ENCODE results near the gene RPGRIP1.
"Not testable (repeated sequence)": the region's sequence is repeated elsewhere in the genome, so short reads cannot be mapped to it uniquely, and the experiment has no call there.

The RPGRIP1 gene

GRCh38 chr14:21258889-21259787, 20.7 kb upstream of the RPGRIP1 start:
- DNase-seq (ENCODE audit: low read depth) = no peak

GRCh38 chr14:21261824-21262223, 18.1 kb upstream of the RPGRIP1 start:
- DNase-seq (ENCODE audit: low read depth) = no peak

- no peak for DNase-seq (ENCODE audit: low read depth)
These were observed 17.5 kb upstream of the RPGRIP1 start for GRCh38 chr14:21262410-21262809.

- no peak for DNase-seq (ENCODE audit: low read depth)
These were observed 16.4 kb upstream of the RPGRIP1 start for GRCh38 chr14:21263284-21264024.

- no peak for DNase-seq (ENCODE audit: low read depth)
These were observed 15.7 kb upstream of the RPGRIP1 start for GRCh38 chr14:21264025-21264801.

GRCh38 chr14:21267431-21267845, 12.4 kb upstream of the RPGRIP1 start:
- no peak for DNase-seq (ENCODE audit: low read depth)

GRCh38 chr14:21267886-21268616, 11.8 kb upstream of the RPGRIP1 start:
- no peak for DNase-seq (ENCODE audit: low read depth)

- no peak for DNase-seq (ENCODE audit: low read depth)
These were observed 11.1 kb upstream of the RPGRIP1 start for GRCh38 chr14:21268617-21269251.

GRCh38 chr14:21269252-21270046, 10.4 kb upstream of the RPGRIP1 start, which contains the start of gene HNRNPC:
Gene HNRNPC, minus strand, starts transcription at chr14:21269442. Its CDS starts 35,249 bp downstream, at chr14:21234193.
- DNase-seq (ENCODE audit: low read depth) = peak; percentile 100

GRCh38 chr14:21272661-21273060, 7.2 kb upstream of the RPGRIP1 start:
- DNase-seq (ENCODE audit: low read depth) = not testable (repeated sequence)

GRCh38 chr14:21275261-21275858, 4.5 kb upstream of the RPGRIP1 start:
- no peak for DNase-seq (ENCODE audit: low read depth)

- no peak for DNase-seq (ENCODE audit: low read depth)
These were observed 1.3 kb upstream of the RPGRIP1 start for GRCh38 chr14:21278632-21279031.

GRCh38 chr14:21281917-21282316, 2.0 kb downstream of the RPGRIP1 start:
- not testable (repeated sequence) for DNase-seq (ENCODE audit: low read depth)

GRCh38 chr14:21286516-21286915, 6.6 kb downstream of the RPGRIP1 start:
- not testable (repeated sequence) for DNase-seq (ENCODE audit: low read depth)

- DNase-seq (ENCODE audit: low read depth) = no peak
These were observed 7.3 kb downstream of the RPGRIP1 start for GRCh38 chr14:21287168-21287567.

GRCh38 chr14:21294026-21294425, 14.1 kb downstream of the RPGRIP1 start:
- DNase-seq (ENCODE audit: low read depth) = not testable (repeated sequence)

GRCh38 chr14:21298358-21298757, 18.5 kb downstream of the RPGRIP1 start:
- no peak for DNase-seq (ENCODE audit: low read depth)

- no peak for DNase-seq (ENCODE audit: low read depth)
These were observed 19.8 kb downstream of the RPGRIP1 start for GRCh38 chr14:21299562-21300130.

- no peak for DNase-seq (ENCODE audit: low read depth)
These were observed 21.0 kb downstream of the RPGRIP1 start for GRCh38 chr14:21300892-21301291.
